PC-9 (cell line): Measurements from ENCODE around the gene IREB2. TPM values are rescaled to one million over a fixed set of nuclear protein-coding genes. Genes with fewer than 3 reads are reported as not detected.

Experiments
- BruUV-seq: library from RNA; stranded (reverse); fragments of 400-500 nt; replicated peaks from 2 replicates; lab custom pipeline; 2021; lab: Mats Ljungman, UMichigan
- CTCF ChIA-PET: fragments of 300-600 bp; sonication (Branson Sonifier 250); formaldehyde crosslinking; loops from one replicate; lab custom pipeline; 2022; ENCODE audit warnings: antibody characterized with exemption; lab: Charles Lee
- POLR2A ChIA-PET: fragments of 300-600 bp; sonication (Branson Sonifier 250); formaldehyde crosslinking; loops from one replicate; lab custom pipeline; 2022; ENCODE audit warnings: antibody characterized with exemption; ENCODE audit not compliant: unreplicated experiment; lab: Charles Lee
- DNase-seq, 2 experiments: peaks; one replicate each; pipeline versions ENCODE4 v3.0.0 to v3.0.0-alpha.2; 2015 to 2022; ENCODE audit warnings: mixed read lengths in 1 of 2
- H2AFZ ChIP-seq: fragments of 200-600 bp; sonication (generic); 2 replicates; pipeline ENCODE4 v1.8.1; 2017; ENCODE audit warnings: antibody characterized with exemption
- H3F3A ChIP-seq: fragments of 200-600 bp; sonication (generic); 2 replicates; pipeline ENCODE4 v1.8.1; 2017; ENCODE audit warnings: antibody characterized with exemption, mild to moderate bottlenecking, low read depth; ENCODE audit not compliant: insufficient read depth
- H3K27ac ChIP-seq: fragments of 200-600 bp; sonication (generic); 2 replicates; pipeline ENCODE4 v1.6.1; 2016; ENCODE audit warnings: mixed run types
- H3K27me3 ChIP-seq: fragments of 200-600 bp; sonication (generic); 2 replicates; pipeline ENCODE4 v1.6.1; 2016; ENCODE audit warnings: low read depth, mixed run types; ENCODE audit not compliant: insufficient read depth
- H3K36me3 ChIP-seq: fragments of 200-600 bp; sonication (generic); 2 replicates; pipeline ENCODE4 v1.6.1; 2016; ENCODE audit warnings: low read depth, mixed run types
- H3K4me1 ChIP-seq: fragments of 200-600 bp; sonication (generic); replicated peaks from 2 replicates; pipeline ENCODE4 v1.6.1; 2016; ENCODE audit warnings: mixed run types; ENCODE audit not compliant: insufficient read depth
- H3K4me2 ChIP-seq: fragments of 200-600 bp; sonication (generic); 2 replicates; pipeline ENCODE4 v1.6.1; 2017; ENCODE audit warnings: mixed run types
- H3K4me3 ChIP-seq: fragments of 200-600 bp; sonication (generic); 2 replicates; pipeline ENCODE4 v1.6.1; 2016; ENCODE audit warnings: mixed run types
- H3K79me2 ChIP-seq: fragments of 200-600 bp; sonication (generic); 2 replicates; pipeline ENCODE4 v1.6.1; 2017; ENCODE audit warnings: low read depth, mixed run types
- H3K9me2 ChIP-seq: fragments of 200-600 bp; sonication (generic); 2 replicates; pipeline ENCODE4 v1.8.1; 2017; ENCODE audit warnings: mild to moderate bottlenecking; ENCODE audit not compliant: insufficient read depth
- H3K9me3 ChIP-seq: fragments of 200-600 bp; sonication (generic); 2 replicates; pipeline ENCODE4 v1.8.1; 2016; ENCODE audit warnings: low read depth; ENCODE audit not compliant: insufficient read depth
- H4K20me1 ChIP-seq: fragments of 200-600 bp; sonication (generic); 2 replicates; pipeline ENCODE4 v1.8.1; 2017; ENCODE audit not compliant: insufficient read depth
- EZH2 ChIP-seq: fragments of 200-600 bp; sonication (generic); IDR thresholded peaks from 2 replicates; pipeline ENCODE4 v1.8.0; 2017; ENCODE audit warnings: antibody characterized with exemption, low read depth
- intact Hi-C: fragments of 100-400 bp; cut with micrococcal nuclease; formaldehyde crosslinking; loops from one replicate; pipeline ENCODE4 v1.10.0; 2022; ENCODE audit not compliant: unreplicated experiment
- total RNA-seq: library from RNA; stranded (reverse); gene quantifications from 2 replicates; pipeline ENCODE4 v1.2.3, GENCODE V29; 2021
- TF ChIP-seq, protein P1 (sequence below): fragments of 200-600 bp; sonication (generic); conservative IDR thresholded peaks from 2 replicates; pipeline ENCODE4 v1.6.1; 2017; ENCODE audit warnings: mixed run types, antibody characterized with exemption, mild to moderate bottlenecking, moderate library complexity

Gene IREB2
- total RNA-seq, 1 experiment from 2014 or later: 48.8 TPM

DNA sequence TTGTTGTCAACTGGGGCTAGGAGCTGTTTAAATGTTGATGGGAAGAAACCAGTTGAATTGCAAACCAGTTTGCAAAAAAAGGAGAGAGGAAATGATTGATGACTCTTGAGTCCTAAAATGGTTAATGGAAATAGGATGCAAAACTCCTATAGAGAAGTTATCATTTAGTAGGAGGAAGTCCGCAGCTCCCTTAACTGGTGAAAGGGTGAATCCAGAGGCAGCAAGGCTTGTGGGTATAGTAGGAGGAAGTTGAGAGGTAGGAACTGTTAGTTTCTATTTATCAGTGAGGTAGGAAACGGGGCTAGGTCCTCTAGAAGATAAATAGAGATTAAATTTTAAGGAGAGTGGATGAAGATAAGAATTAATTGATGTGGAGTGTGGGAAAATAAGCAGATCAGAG is 15.4 kb downstream of the IREB2 start:
- TF ChIP-seq, protein P1, sequence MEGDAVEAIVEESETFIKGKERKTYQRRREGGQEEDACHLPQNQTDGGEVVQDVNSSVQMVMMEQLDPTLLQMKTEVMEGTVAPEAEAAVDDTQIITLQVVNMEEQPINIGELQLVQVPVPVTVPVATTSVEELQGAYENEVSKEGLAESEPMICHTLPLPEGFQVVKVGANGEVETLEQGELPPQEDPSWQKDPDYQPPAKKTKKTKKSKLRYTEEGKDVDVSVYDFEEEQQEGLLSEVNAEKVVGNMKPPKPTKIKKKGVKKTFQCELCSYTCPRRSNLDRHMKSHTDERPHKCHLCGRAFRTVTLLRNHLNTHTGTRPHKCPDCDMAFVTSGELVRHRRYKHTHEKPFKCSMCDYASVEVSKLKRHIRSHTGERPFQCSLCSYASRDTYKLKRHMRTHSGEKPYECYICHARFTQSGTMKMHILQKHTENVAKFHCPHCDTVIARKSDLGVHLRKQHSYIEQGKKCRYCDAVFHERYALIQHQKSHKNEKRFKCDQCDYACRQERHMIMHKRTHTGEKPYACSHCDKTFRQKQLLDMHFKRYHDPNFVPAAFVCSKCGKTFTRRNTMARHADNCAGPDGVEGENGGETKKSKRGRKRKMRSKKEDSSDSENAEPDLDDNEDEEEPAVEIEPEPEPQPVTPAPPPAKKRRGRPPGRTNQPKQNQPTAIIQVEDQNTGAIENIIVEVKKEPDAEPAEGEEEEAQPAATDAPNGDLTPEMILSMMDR: no peak
- Histone ChIP-seq H3K27me3 (no peaks in the 10 kb centered on the region), H3K36me3 (no peaks in the 10 kb centered on the region), H4K20me1 (peaks cover 98% of the 10 kb centered on the region), H3K4me1 (peaks cover 8% of the 10 kb centered on the region), H3K79me2 (peaks cover 99% of the 10 kb centered on the region), H3K9me2 (no peaks in the 10 kb centered on the region), H3K9me3 (no peaks in the 10 kb centered on the region), H3K27ac (no peak overlapping the region), H3K4me3 (no peak overlapping the region), H2AFZ (no peak overlapping the region), H3F3A (peaks cover 13% of the 10 kb centered on the region; the same call in 1 of the 2 replicates), H3K4me2 (no peak overlapping the region)
- intact Hi-C loops: no loop called here
- no TSS peak for BruUV-seq
- ChIA-PET POLR2A (no interaction called here), CTCF (interaction anchor here (0.6 kb wide), 2 partner anchors 147 to 543 kb away, joined by 3 read pairs; no protein-coding TSS in a partner anchor)
- no peak for DNase-seq

DNA sequence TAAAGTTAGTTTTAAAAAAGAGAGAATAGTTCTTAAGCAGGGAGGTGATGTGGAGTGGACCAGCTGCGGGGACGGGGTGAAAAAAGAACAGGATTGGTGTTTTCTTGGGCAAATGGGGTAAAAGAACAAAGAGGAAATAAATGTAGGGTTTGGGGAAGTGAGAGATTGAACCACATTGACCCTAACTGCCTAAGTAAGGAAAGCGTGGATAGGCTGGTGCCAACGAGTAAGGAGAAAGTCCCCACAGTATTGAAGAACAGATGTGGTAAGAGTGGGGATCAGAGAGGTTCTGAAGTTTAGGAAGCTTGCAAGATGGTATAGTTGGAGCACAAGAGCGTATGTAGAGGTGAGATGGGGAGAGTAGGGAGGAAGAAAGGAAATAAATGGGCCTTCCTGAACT is 17.0 kb downstream of the IREB2 start:
- CTCF ChIA-PET: no interaction called here
- Histone ChIP-seq H3K4me2 (no peak overlapping the region), H3F3A (peaks cover 17% of the 10 kb centered on the region; the same call in 1 of the 2 replicates), H3K27me3 (no peaks in the 10 kb centered on the region), H4K20me1 (peaks cover 98% of the 10 kb centered on the region), H3K79me2 (peaks cover 99% of the 10 kb centered on the region), H3K9me3 (no peaks in the 10 kb centered on the region), H3K4me3 (no peak overlapping the region), H3K36me3 (no peaks in the 10 kb centered on the region), H3K9me2 (no peaks in the 10 kb centered on the region), H3K27ac (no peak overlapping the region), H3K4me1 (peaks cover 8% of the 10 kb centered on the region), H2AFZ (no peak overlapping the region)
- DNase-seq: no peak
- BruUV-seq: no TSS peak
- TF ChIP-seq, protein P1: no peak
- no peak for TF ChIP-seq EZH2
- POLR2A ChIA-PET: no interaction called here
- intact Hi-C loops: no loop called here

DNA sequence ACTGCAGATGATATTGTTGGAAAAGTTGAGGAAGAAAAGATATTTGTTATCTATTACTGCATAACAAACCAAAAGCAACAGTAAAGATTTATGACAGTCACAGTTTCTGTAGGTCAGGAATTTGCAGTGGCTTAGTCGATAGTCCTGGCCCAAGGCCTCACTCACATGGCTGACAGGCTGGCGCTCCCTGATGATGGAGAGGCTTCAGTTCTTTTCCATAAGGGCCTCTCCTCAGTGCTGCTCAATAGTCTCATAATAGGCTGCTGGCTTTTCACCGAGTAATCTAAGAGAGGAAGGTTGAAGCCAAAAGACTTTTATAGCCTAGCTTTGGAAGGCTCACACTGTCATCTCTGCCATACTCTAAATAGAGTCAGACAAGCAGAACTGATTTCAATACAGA is 17.7 kb downstream of the IREB2 start:
- no peaks in the 10 kb centered on the region for H3K27me3 ChIP-seq
- ChIA-PET POLR2A (interaction anchor here (0.7 kb wide), 1 partner anchor 45 kb away, joined by 5 read pairs; no protein-coding TSS in a partner anchor), CTCF (no interaction called here)
- no peak overlapping the region for H2AFZ ChIP-seq
- peaks cover 9% of the 10 kb centered on the region for H3K4me1 ChIP-seq
- H3K36me3 ChIP-seq: 0 out of 2 replicates have a peak, but pooled peaks cover 6% of the 10 kb centered on the region
- H3K79me2 ChIP-seq: peaks cover 99% of the 10 kb centered on the region
- intact Hi-C loops: no loop called here
- peaks cover 21% of the 10 kb centered on the region; the same call in 1 of the 2 replicates for H3F3A ChIP-seq
- no TSS peak for BruUV-seq
- no peak for TF ChIP-seq EZH2
- TF ChIP-seq, protein P1: no peak
- H3K4me2 ChIP-seq: no peak overlapping the region
- H3K27ac ChIP-seq: no peak overlapping the region
- H3K9me3 ChIP-seq: no peaks in the 10 kb centered on the region
- H3K9me2 ChIP-seq: no peaks in the 10 kb centered on the region
- H3K4me3 ChIP-seq: no peak overlapping the region
- no peak for DNase-seq
- peaks cover 98% of the 10 kb centered on the region for H4K20me1 ChIP-seq
